SHP77 (cell line): Measurements from ENCODE around the gene CADM1.
A peak's percentile ranks its signal among the peaks of the same experiment; 100 is the strongest.

Experiments
- DNase-seq, 2 experiments: peaks; one replicate each; lab custom pipeline; 2025; lab: John Stamatoyannopoulos, UW

Gene CADM1

GRCh38 chr11:115279813-115280761 lies 224.1 kb downstream of the CADM1 start:
- no peak for DNase-seq

- DNase-seq: no peak
These were observed 227.4 kb downstream of the CADM1 start for GRCh38 chr11:115276799-115277198.

DNA sequence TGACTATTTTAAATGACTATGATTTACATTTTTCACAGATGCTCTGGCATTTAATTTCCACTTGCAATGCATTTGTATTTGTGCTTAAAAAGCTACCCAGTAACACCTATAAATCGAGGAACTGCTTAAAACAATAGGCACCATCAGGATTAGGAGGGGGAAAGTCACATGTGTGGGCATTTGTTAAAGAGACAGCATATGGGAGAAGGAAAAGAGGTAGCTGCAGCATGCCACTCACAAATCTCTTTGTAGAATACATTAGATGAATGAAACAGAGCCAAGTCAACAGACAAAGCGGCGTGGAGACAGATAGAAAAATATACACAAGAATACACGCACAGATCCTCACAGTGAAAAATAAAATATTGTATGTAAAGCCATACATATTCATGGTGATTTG lies 228.0 kb downstream of the CADM1 start:
- no peak for DNase-seq

GRCh38 chr11:115275045-115275444 lies 229.2 kb downstream of the CADM1 start:
- DNase-seq: no peak

GRCh38 chr11:115272925-115273324 lies 231.3 kb downstream of the CADM1 start:
- DNase-seq: no peak

GRCh38 chr11:115271643-115272042 lies 232.6 kb downstream of the CADM1 start:
- no peak for DNase-seq

- no peak for DNase-seq
These were observed 234.8 kb downstream of the CADM1 start for GRCh38 chr11:115269191-115269950.

DNA sequence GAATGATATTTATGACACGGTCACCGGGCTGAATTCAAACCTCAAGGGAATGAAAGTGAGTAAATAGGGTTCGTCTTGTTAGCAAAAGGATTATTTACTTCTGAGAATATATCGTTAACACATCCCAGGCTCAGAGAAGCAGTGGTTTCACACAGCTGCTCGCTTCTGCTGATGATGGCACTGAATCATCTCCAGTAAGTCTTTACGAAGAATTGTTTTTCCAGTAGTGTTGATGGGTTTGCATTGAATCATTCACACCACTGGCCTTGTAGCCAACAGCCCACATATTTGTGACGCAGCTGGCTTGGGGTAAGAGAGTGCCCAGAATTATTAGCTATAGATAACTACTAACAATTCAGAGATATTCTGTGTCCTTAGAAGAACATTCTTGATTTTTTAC lies 236.3 kb downstream of the CADM1 start:
- peak; percentile 20 to 55 for DNase-seq

DNA sequence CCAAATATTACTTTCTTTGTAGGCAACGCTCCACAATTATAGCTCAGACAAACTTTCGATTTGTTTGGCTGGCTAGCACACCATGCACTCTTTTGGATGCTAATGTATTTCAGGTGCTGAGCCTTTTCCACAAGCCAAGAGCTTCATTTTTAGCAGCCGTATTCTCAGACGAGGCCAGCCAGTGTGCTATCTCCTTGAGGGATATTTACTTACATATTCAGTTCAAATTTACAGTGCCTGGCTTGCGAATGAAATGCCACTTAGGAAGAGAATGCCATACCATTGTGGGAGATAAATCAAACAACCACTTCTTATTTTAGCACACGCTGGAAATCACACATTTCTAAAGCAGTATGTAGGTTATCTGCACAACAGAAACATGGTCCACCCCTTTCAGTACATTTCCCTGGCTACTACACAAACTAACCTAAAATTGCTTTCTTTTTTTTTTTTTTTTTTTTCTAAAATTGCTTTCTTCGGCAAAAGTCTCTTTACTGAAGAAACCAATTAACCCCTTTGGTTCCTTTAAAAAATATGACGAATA lies 236.9 kb downstream of the CADM1 start:
- DNase-seq: peak; percentile 28 to 34

- DNase-seq: no peak
These were observed 238.1 kb downstream of the CADM1 start for GRCh38 chr11:115266066-115266639.

- DNase-seq: peak in 1 of 2 experiments; percentile 53
These were observed 240.2 kb downstream of the CADM1 start for GRCh38 chr11:115263799-115264656.

- DNase-seq: no peak
These were observed 246.0 kb downstream of the CADM1 start for GRCh38 chr11:115258216-115258615.

DNA sequence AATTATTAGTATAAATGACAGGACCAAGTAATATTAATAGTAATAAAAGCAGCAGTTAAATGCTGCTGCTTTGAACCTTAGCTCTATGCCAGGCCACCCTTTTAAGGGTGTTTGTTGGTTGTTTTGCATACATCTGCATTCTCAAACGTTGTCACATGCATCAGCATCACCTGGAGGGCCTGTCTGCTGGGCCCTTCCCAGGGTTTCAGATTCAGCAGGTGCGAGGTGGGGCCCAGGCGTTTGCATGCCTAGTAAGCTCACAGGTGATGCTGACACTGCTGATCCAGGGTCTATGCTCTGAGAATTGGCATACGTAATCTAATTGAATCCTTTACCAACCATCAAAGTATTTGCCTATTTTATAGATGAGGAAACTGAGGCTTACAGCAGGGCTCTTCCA lies 246.5 kb downstream of the CADM1 start:
- DNase-seq: peak in 1 of 2 experiments; percentile 27

DNA sequence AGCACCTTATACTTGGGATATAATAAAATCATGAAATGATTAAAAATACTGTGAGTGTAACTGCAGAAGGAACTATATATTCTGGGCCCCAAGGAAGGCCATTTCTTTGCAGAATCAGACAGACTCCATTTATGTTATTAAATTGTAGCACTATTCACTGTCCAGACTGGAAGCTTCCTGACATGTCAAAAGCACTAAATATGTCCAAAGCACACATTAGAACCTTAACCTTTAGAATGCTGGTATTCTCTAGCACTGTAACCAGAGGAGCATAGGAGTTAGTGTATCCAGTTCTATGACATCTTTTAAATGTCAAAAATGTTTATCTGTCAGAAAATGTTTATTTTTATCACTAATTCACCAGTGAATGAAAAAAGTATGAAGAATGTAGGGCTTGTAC lies 246.9 kb downstream of the CADM1 start:
- no peak for DNase-seq

DNA sequence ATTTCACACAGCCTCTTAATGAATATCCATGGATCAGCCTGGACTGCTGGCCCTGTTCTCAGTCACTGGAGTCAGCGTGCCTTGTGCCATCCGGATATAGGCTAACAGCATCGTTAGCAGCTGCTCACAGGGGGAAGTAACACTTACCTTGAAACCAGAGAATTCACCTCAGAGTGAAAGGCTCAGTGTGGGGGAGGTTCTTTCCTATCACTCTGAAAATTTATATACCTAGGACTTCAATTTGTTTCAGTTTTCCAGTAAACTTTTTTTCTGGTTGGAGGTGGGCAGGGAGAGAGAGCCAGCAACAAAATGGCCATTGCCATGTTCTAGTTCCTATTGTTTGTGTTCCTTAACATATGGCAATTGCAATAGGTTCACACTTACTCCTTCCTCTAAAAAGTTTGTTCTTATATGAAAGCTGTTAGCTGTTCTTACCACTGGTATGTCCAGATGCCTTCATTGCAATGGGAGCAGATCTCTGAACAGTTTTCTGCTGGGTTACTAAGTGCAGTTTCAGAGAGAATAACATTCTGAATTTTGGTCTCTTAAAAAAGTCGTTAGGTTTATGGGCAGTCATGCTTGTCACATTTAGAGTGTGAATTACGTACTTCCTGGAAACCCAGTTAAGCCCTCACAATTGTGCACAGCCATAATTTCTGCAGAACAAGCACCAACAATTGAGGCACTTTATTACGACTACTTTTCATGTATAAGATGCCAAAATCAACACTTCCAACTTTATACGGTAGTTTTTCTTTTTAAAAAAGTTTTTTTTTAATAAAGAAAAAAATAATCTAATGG lies 247.6 kb downstream of the CADM1 start:
- peak; percentile 41 to 75 for DNase-seq

DNA sequence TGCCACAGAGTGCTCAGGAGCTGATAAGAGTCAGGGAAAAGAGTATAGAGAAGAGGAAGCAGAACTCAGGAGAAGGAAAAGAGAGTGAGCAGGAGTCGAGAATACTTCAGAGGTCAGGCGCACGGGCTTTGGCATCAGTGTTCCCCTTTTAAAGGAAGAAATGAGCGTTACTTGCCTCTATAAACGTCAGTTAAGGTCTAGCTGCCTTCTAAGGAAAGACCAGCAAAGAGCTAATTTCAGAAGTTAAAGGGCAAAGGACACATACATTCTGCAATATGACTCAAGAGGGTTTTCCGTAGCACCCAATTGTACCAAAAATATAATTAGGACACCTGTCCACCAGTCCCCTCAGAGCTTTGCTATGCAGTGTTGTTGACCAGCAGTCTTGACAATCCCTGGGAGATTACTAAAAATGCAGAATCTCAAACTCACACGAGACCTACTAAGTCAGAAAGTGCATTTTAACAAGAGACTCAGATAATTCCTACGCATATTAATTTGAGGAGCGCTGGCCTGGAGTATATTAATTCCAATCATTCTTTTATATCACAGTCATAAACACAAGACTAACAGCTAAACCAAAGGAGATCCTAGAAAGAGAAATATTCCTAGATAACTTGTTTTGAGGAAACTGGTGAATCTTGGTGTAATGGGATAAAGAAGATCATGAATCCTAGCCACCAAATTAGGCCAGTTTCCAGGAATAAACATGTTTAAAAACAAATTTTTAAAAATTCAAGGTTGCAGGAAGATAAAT lies 249.0 kb downstream of the CADM1 start:
- no peak for DNase-seq

DNA sequence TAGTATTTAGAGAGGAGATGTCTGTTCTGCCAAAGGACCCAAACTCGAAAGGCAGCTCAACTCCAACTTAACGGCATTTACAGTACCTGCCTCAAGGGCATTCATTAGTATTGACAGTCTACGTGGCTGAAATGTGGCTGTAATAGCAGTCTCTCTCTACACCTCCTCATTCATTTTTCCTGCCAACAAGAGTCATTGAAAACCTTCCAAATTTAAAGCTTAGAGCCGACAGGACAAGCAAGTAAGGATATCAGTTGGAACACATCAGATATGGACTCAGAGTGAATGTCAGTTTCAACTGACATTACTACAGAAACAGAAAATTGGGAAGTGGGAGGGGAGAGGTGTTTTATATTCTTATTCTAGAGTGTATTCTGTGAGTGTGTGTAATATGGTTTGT lies 253.1 kb downstream of the CADM1 start:
- no peak for DNase-seq

DNA sequence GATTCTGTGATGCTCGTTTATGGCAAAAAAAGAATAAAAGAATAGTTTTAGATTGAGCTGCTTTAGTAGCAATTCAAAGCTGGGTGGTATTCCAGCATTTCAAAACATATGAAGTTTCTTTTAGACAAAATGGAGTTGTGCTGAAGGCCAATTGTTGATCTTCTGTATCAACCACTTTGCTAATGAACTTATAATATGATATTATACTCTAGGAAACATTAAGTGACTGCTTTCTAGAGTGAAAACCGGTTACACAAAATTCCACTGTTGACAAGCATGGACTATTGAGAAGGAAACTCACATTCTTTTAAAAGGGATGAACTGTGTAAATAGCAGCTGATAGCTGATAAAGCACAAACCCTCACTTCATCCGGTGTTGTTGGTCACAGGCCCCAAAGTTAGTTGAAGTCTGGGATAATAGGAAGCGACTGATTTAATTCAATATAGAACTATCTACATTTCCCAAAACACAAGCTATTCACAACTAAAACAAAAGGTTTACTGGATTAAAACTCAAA lies 255.1 kb downstream of the CADM1 start:
- DNase-seq: no peak

GRCh38 chr11:115247953-115248352 lies 256.3 kb downstream of the CADM1 start:
- no peak for DNase-seq

GRCh38 chr11:115247361-115247760 lies 256.9 kb downstream of the CADM1 start:
- no peak for DNase-seq
